ENCODE measurements around the gene LSP1.

The LSP1 gene

DNA sequence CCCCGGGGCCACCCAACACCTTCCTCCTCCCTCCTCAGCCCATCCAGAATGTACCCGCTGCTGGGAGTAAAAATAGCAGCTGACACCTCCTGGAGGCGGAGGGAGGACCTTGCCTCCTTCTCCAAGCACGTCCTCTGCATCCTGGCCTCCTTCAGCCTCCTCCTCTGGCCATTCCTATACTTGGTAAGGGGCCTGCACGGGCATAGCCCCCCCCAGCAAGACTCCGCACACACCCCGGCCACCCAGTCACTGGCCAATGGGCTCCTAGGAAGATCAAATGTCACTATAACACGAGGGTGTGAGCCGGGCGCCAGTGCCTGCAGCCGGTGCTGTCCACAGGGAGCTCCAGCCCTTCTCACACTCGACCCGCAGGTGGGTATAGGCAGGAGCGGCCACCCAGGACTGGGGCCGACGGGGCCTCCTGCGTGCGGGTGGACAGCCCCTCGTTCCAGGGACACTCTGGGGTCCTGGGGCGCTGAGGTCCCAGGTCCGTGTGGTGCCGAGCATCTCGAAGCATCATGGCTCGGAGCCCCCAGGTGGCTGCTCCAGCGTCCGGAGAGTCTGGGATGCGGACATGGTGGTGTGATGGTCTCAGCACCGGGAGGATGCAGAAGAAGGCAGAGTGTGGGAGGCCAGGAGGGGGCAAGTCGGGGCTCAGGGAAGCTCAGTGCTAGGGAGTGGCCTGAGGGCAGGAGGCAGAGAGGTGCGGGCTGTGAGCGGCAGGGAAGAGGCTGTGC, 66.7 kb downstream of the LSP1 start, which contains the start of gene TNNT3:
Gene TNNT3 (plus strand): TSS at position 313 of the 737 bp plus-strand sequence. CDS start 3,172 bp downstream, outside the sequence.
- Histone ChIP-seq H3K9me3 (ENCODE audit: low read length) (no peaks in the 10 kb centered on the region), H3K36me3 (ENCODE audit: insufficient read depth, low read length) (no peaks in the 10 kb centered on the region), H2AFZ (ENCODE audit: low read depth, low read length) (no peak within 1 kb of the TSS), H3K4me3 (ENCODE audit: low read length) (no peak within 1 kb of the TSS), H3K27me3 (ENCODE audit: insufficient read depth, low read length) (peaks cover 7% of the 10 kb centered on the region), H3K4me1 (ENCODE audit: insufficient read depth, low read length) (no peaks in the 10 kb centered on the region)

DNA sequence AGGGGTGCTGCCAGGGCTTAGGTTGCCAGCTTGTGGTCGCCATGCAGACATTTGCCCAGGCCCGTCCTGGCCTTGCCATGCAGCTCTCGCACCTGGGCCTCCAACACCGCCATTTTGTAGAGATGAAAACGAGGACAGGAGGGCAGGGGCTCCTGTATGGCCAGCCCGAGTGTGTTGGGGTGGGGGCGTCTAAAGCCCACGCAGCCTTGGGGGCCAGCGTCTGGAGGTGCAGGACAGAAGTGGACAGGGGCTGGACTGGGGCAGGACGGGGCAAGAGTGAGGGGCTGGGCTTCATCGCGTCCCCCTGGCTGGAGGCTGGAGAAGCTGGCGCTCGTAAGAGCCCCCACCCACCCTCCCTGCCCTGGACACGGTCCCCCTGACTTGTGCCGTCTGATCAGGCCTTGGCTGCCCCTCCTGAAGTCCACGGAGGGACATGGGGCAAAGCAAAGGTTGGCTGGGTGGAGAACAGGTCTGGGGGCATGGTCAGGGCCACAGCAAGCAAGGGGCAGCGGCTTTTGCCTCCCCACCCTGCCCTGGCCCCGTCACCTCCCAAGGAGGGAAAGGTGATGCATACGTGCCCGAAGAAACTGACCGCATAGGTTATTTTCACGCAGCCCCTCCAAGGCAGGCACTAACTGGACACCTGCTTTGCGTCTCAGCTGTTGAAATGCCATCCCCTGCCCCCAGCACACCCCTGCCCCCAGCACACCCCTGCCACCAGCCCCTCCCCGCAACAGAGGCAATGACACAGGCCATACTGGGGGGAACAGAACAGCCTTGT, 67.4 kb downstream of the LSP1 start:
- no peaks in the 10 kb centered on the region for H3K36me3 ChIP-seq (ENCODE audit: insufficient read depth, low read length)
- H2AFZ ChIP-seq (ENCODE audit: low read depth, low read length), result no peak overlapping the region
- no peak overlapping the region for H3K4me3 ChIP-seq (ENCODE audit: low read length)
- H3K9me3 ChIP-seq (ENCODE audit: low read length), result no peaks in the 10 kb centered on the region
- no peaks in the 10 kb centered on the region for H3K4me1 ChIP-seq (ENCODE audit: insufficient read depth, low read length)
- peaks cover 7% of the 10 kb centered on the region for H3K27me3 ChIP-seq (ENCODE audit: insufficient read depth, low read length)

DNA sequence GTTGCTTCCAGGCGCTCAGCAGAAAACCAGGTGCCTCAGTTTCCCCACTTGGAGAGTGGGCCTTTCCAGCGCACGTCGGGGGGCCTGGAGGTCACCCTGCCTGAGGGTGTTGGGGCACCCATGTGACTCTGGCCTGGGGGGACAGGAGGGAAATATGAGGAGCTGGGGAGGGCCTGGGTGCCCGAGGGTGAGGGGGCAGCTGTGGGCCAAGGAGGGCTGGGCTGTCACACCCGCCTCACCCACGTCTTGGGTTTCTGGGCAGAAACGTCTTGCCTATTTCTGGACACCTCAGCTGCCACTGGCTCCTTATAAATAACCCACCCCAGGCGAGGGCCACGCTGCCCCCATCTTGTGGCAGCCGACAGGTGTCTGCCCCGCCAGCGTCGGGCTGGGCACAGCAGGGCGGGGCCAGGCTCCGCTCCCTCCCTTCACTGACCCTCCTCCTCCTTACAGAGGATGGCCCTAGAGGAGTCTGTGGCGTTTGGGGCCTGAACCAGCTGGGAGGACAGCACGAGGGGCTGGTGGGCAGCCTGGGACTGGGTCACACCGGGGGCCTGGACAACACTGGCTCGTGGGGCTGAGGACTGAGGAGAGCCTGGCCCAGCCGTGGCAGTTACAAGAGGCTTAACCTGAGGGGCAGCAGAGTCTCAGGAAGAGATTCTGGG, 68.2 kb downstream of the LSP1 start:
- no peak overlapping the region for H2AFZ ChIP-seq (ENCODE audit: low read depth, low read length)
- H3K4me1 ChIP-seq (ENCODE audit: insufficient read depth, low read length), result no peaks in the 10 kb centered on the region
- peaks cover 7% of the 10 kb centered on the region for H3K27me3 ChIP-seq (ENCODE audit: insufficient read depth, low read length)
- H3K36me3 ChIP-seq (ENCODE audit: insufficient read depth, low read length), result no peaks in the 10 kb centered on the region
- no peak overlapping the region for H3K4me3 ChIP-seq (ENCODE audit: low read length)
- H3K9me3 ChIP-seq (ENCODE audit: low read length), result no peaks in the 10 kb centered on the region

DNA sequence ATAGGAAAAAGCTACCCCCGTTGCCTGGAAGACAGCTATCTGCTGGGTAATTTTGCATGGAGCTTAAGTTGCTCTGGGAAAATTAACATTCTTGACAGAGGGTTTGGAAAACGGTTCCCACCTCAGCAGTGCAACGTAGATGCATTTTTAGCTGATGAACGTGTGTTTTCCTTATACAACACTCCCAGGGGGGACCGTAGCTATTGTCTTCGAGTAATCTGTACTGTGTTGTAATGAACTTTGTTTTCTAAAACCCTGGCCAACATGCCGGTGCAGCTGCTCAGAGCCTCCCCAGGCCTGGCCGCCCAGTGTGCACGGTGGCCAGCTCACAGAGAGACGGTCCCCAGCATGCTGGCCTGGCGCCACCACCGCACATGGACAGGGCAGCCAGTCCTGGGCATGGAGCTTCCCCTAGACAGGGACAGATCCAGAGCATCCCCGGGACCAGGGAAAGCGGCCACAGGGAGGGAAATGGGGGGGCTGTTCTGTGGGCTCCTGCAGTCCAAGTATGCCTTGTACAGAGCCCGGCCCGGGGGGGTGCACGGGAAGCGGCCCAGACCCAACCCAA, 68.8 kb downstream of the LSP1 start:
- Histone ChIP-seq H3K4me1 (ENCODE audit: insufficient read depth, low read length) (no peaks in the 10 kb centered on the region), H2AFZ (ENCODE audit: low read depth, low read length) (no peak overlapping the region), H3K4me3 (ENCODE audit: low read length) (no peak overlapping the region), H3K27me3 (ENCODE audit: insufficient read depth, low read length) (peaks cover 7% of the 10 kb centered on the region), H3K36me3 (ENCODE audit: insufficient read depth, low read length) (no peaks in the 10 kb centered on the region), H3K9me3 (ENCODE audit: low read length) (no peaks in the 10 kb centered on the region)

DNA sequence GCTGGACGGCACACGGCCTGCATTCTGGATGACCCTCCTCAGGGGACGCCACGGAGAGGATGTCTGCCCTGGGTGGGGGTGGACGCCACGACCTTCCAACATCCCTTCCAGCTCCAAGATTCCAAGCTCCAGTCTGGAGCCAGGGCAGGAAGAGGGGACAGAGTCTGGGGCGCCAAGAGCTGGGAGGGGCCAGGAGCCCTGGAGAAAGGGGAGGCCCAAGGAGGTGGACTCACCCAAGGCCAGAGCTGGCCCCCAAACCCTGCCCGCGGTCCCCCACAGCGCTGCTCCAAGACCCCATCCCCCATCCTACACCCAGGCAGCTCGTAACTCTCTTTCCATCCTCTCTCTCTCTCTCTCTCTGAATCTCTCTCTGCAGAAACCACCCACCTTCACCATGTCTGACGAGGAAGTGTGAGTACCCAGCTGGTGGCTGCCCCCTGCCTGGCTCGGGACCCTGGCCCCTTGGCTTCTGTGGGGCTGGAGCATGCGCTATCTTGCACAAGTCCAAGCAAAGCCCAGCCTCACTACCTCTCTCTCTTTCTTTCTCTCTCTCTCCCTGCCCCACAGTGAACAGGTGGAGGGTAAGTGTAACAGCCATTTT, 69.7 kb downstream of the LSP1 start:
- Histone ChIP-seq H3K36me3 (ENCODE audit: insufficient read depth, low read length) (no peaks in the 10 kb centered on the region), H3K9me3 (ENCODE audit: low read length) (no peaks in the 10 kb centered on the region), H2AFZ (ENCODE audit: low read depth, low read length) (no peak overlapping the region), H3K4me3 (ENCODE audit: low read length) (no peak overlapping the region), H3K4me1 (ENCODE audit: insufficient read depth, low read length) (peaks cover 7% of the 10 kb centered on the region), H3K27me3 (ENCODE audit: insufficient read depth, low read length) (peaks cover 7% of the 10 kb centered on the region)

DNA sequence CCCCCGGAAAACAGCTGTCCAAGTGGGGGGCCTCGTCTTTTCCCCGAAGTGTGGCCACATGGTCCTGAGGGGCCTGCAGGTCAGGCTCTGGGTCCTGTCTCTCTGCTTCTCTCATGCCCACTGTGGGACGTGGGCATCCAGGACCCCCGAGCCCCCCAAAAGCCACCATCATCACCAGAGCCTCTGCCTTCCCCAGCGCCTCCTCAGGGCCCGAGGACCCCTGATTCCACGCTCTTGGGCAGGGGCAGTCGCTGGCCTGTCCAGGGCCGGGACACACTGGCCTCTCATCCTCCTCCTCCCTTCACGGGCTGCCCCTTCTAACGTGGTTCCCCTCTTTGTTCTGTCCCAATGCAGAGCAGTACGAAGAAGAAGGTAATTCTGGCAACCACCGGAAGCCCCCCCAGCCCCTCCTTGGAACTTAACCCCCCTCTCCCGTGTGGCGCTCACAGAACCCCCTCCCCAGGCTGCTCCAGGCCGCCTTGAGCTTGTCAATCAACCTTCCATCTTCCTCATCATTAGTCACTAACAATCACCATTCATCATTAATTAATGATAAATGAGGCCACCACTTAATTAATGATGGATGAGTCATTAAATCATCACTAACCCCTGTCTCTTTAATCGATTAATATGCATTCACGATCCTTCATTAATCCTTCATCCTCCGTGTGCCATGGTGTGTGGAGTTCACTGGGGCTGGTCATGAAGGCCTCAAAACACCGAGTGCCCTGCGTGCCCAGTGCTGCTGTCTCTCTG, 70.5 kb downstream of the LSP1 start:
- Histone ChIP-seq H3K4me3 (ENCODE audit: low read length) (no peak overlapping the region), H3K4me1 (ENCODE audit: insufficient read depth, low read length) (peaks cover 9% of the 10 kb centered on the region), H3K27me3 (ENCODE audit: insufficient read depth, low read length) (peaks cover 7% of the 10 kb centered on the region), H3K36me3 (ENCODE audit: insufficient read depth, low read length) (no peaks in the 10 kb centered on the region), H3K9me3 (ENCODE audit: low read length) (no peaks in the 10 kb centered on the region), H2AFZ (ENCODE audit: low read depth, low read length) (no peak overlapping the region)

DNA sequence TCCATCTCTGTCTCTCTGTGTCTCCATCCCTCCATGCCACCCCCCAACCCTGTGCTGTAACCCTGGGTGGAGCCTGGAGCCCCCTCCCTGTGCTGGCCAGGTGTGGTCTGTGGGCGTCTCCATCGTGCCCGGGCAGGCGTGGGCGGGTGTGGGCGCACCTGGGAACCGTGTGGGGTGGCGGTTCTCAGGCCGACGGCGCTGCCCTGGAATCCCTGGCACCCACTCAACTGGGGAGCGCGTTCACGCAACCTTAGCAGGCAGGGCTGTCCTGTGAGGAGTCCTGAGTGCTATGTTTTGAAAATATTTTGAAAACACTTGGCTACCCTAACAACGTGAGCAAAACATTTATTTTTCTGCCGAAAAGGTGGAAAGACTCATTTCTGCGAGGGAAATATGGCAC, 71.3 kb downstream of the LSP1 start:
- Histone ChIP-seq H3K27me3 (ENCODE audit: insufficient read depth, low read length) (peaks cover 7% of the 10 kb centered on the region), H3K4me1 (ENCODE audit: insufficient read depth, low read length) (peaks cover 9% of the 10 kb centered on the region), H3K9me3 (ENCODE audit: low read length) (no peaks in the 10 kb centered on the region), H3K4me3 (ENCODE audit: low read length) (no peak overlapping the region), H2AFZ (ENCODE audit: low read depth, low read length) (no peak overlapping the region), H3K36me3 (ENCODE audit: insufficient read depth, low read length) (no peaks in the 10 kb centered on the region)

DNA sequence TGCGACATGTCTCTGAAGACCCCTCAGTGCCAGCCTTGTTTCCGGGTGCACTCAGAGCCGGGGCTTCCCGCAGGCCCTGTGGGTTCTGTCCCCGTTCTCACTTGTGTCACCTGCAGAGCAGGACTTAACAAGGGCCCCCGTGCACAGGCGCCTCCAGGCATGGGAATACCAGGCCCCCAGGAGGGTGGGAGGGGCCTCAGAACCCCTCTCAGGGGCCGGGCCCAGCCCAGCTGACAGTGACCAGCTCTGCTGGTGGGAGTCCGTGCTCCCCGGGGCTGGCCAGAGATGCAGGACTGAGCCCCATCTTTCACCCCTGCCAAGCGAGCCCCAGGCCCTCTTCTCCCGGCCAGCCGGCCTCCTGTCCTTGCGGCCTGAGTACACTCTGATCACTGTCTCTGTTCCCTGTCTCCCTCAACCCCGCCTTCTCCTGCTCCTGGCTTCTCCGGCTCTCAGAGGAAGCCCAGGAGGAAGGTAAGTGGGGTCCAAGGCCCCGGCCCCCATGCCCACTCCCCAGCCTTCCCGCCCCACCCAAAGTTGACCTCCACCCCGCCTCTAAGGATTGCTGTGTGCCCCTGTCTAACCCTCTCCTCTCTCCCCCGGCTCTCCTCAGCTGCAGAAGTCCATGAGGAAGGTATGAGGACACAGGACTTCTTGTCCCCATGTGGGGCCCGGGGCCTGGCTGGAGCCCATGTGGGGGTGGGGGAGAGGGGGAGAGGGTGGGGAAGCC, 71.9 kb downstream of the LSP1 start:
- Histone ChIP-seq H3K4me1 (ENCODE audit: insufficient read depth, low read length) (peaks cover 9% of the 10 kb centered on the region), H3K36me3 (ENCODE audit: insufficient read depth, low read length) (no peaks in the 10 kb centered on the region), H3K4me3 (ENCODE audit: low read length) (no peak overlapping the region), H3K27me3 (ENCODE audit: insufficient read depth, low read length) (peaks cover 6% of the 10 kb centered on the region), H2AFZ (ENCODE audit: low read depth, low read length) (no peak overlapping the region), H3K9me3 (ENCODE audit: low read length) (no peaks in the 10 kb centered on the region)

DNA sequence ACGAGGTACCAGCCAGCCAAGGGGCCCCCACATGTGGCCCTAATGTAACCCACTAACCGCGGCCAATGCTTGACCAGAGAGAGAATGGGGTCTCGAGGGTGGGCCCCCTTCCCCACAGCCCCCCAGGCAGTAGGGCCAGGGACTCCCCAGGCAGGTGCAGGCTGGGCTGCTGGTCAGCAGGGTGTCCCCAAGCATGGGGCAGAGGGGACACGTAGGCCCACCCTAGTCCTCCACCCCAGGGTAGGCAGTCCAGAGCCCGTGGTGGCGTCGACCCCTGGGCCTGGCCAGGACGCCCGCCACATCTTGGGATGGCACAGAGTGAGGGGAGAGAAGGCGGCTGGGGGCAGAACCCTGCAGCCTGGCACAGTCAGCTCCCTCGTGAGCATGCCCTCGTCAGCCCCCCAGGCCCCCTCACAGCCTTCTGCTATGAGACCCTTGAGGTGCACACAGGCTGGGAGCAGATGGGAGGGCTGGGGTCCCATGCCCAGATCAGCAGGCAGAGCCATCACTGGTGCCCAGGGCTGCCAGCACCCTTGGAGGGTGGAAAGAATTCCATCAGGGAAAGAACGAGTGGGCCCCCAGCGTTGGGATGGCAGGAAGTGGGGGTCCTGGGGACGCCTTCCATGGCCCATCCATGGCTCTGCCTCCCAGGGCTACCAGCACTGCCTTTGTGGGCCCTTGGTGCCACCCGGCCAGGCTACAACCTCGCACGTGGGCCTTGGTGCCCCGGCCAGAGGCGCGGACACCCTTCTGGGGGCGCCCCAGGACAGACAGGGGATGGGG, 72.7 kb downstream of the LSP1 start:
- Histone ChIP-seq H3K4me1 (ENCODE audit: insufficient read depth, low read length) (peaks cover 9% of the 10 kb centered on the region), H3K9me3 (ENCODE audit: low read length) (no peaks in the 10 kb centered on the region), H2AFZ (ENCODE audit: low read depth, low read length) (no peak overlapping the region), H3K36me3 (ENCODE audit: insufficient read depth, low read length) (no peaks in the 10 kb centered on the region), H3K27me3 (ENCODE audit: insufficient read depth, low read length) (peaks cover 2% of the 10 kb centered on the region), H3K4me3 (ENCODE audit: low read length) (no peak overlapping the region)

DNA sequence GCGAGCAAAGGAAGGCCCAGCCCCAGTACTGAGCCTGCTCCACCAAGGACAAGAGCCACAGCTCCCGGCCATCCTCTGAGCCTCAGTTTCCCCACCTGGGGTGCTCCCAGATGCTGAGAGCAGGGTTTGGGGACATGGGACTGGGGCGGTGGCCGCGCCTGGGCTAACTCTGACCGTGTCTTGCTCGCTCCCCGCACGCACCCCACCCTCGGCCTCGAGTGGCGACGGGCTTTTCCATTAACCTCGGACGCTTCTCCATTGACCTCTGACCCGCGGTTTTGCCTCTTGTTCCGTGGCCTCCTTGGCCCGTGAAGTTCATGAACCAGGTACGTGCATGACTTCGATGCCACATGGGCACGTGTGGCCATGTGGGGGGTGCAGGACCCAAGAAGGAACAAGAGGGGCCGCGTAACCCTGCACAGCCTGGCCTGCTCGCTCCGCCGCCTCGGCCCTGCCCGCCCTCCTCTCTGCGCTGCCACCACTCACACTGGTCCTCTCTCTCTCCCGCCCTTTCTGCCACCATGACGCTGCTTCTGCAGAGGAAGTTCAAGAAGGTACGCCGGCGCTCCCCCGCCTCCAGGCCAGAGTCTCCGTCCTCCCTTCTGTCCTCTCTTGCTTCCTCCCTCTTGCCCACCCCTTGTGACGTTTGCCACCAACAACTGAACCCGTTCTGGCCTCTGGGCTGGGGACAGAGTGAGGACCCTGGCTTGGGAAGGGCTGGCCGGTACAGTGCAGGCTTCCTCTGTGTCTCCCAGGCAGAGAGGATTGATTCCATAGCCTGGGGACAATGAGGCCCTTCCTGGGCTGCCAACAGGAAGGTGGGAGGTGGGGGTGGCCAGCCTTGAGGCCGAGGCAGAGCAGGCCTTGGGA, 73.5 kb downstream of the LSP1 start:
- Histone ChIP-seq H3K9me3 (ENCODE audit: low read length) (no peaks in the 10 kb centered on the region), H3K27me3 (ENCODE audit: insufficient read depth, low read length) (peaks cover 2% of the 10 kb centered on the region), H2AFZ (ENCODE audit: low read depth, low read length) (no peak overlapping the region), H3K36me3 (ENCODE audit: insufficient read depth, low read length) (no peaks in the 10 kb centered on the region), H3K4me3 (ENCODE audit: low read length) (no peak overlapping the region), H3K4me1 (ENCODE audit: insufficient read depth, low read length) (peaks cover 9% of the 10 kb centered on the region)
